ENCODE results near the gene ACY1. TPM values are rescaled to one million over a fixed set of nuclear protein-coding genes. Genes with fewer than 3 reads are reported as not detected.

Gene ACY1
- polyA plus RNA-seq, 1 donor (not counting 4 experiments of a cell fraction or from before 2014, with no cell fraction given): 71.8 TPM

- no peak for TF ChIP-seq EZH2 (IDR thresholded peaks at IDR 0.05; ENCODE audit: low read length)
- TF ChIP-seq CTCF (optimal IDR thresholded peaks at IDR 0.05 in 1 of 3, IDR thresholded peaks at IDR 0.05 in 1 of 3, conservative IDR thresholded peaks at IDR 0.05 in 1 of 3; ENCODE audit: extremely low read depth in 1 of 3, insufficient read depth in 2 of 3, low read length in 3 of 3): no peak
- no peaks in the 10 kb centered on the region for H3K9me3 ChIP-seq (ENCODE audit: control insufficient read depth, low read depth, low read length)
- no peaks in the 10 kb centered on the region for H3K9me1 ChIP-seq (ENCODE audit: control insufficient read depth, extremely low read depth, insufficient read depth, low read length)
- peak overlapping the region; percentile 65 for H3K9ac ChIP-seq (ENCODE audit: control insufficient read depth, extremely low read depth, insufficient read depth, low read length)
- dilution Hi-C loops (cut with MboI; ENCODE audit: extremely low pct_ligation_motif_present, low sequenced_read_pairs): no loop called here
- H2AFZ ChIP-seq (ENCODE audit: control insufficient read depth, low read length): no peak overlapping the region
- H4K20me1 ChIP-seq (ENCODE audit: control insufficient read depth, extremely low read depth, insufficient read depth, low read length): no peaks in the 10 kb centered on the region
- DNase-seq (ENCODE audit: low read depth, low spot score) (no peak), FAIRE-seq (no peak)
- peaks cover 0 to 1% of the 10 kb centered on the region in 2 experiments for H3K36me3 ChIP-seq (ENCODE audit: control insufficient read depth in 2 of 2, extremely low read depth in 1 of 2, insufficient read depth in 2 of 2, low read length in 2 of 2)
- peak overlapping the region; percentile 95 for H3K4me2 ChIP-seq (ENCODE audit: control insufficient read depth, extremely low read depth, insufficient read depth, low read depth, low read length)
- H3K27me3 ChIP-seq (ENCODE audit: control insufficient read depth, extremely low read depth, insufficient read depth, low read length): no peaks in the 10 kb centered on the region
- no peak overlapping the region for H3K27ac ChIP-seq (ENCODE audit: control insufficient read depth, insufficient read depth, low read length)
- peak overlapping the region; percentile 45 to 77 (median 61) for H3K4me3 ChIP-seq (ENCODE audit: control insufficient read depth in 2 of 3, extremely low read depth in 1 of 3, insufficient read depth in 2 of 3, low read depth in 1 of 3, low read length in 3 of 3)
- H3K4me1 ChIP-seq (ENCODE audit: control insufficient read depth, extremely low read depth, insufficient read depth, low read length): peaks cover 18% of the 10 kb centered on the region
- H3K79me2 ChIP-seq (ENCODE audit: control insufficient read depth, insufficient read depth, low read length): no peaks in the 10 kb centered on the region
These were observed 15.1 kb upstream of the ACY1 start for GRCh38 chr3:51968170-51968775.

GRCh38 chr3:51968883-51969678 is 14.3 kb upstream of the ACY1 start:
- dilution Hi-C loops (cut with MboI; ENCODE audit: extremely low pct_ligation_motif_present, low sequenced_read_pairs): no loop called here
- Histone ChIP-seq H2AFZ (ENCODE audit: control insufficient read depth, low read length) (no peak overlapping the region), H3K4me3 (ENCODE audit: control insufficient read depth in 2 of 3, extremely low read depth in 1 of 3, insufficient read depth in 2 of 3, low read depth in 1 of 3, low read length in 3 of 3) (no peak overlapping the region), H4K20me1 (ENCODE audit: control insufficient read depth, extremely low read depth, insufficient read depth, low read length) (no peaks in the 10 kb centered on the region), H3K36me3 (ENCODE audit: control insufficient read depth in 2 of 2, extremely low read depth in 1 of 2, insufficient read depth in 2 of 2, low read length in 2 of 2) (peaks cover 0 to 1% of the 10 kb centered on the region in 2 experiments), H3K9ac (ENCODE audit: control insufficient read depth, extremely low read depth, insufficient read depth, low read length) (no peak overlapping the region), H3K4me2 (ENCODE audit: control insufficient read depth, extremely low read depth, insufficient read depth, low read depth, low read length) (no peak overlapping the region), H3K79me2 (ENCODE audit: control insufficient read depth, insufficient read depth, low read length) (peaks cover 4% of the 10 kb centered on the region), H3K9me3 (ENCODE audit: control insufficient read depth, low read depth, low read length) (no peaks in the 10 kb centered on the region), H3K9me1 (ENCODE audit: control insufficient read depth, extremely low read depth, insufficient read depth, low read length) (no peaks in the 10 kb centered on the region), H3K27ac (ENCODE audit: control insufficient read depth, insufficient read depth, low read length) (no peak overlapping the region), H3K27me3 (ENCODE audit: control insufficient read depth, extremely low read depth, insufficient read depth, low read length) (no peaks in the 10 kb centered on the region), H3K4me1 (ENCODE audit: control insufficient read depth, extremely low read depth, insufficient read depth, low read length) (peaks cover 20% of the 10 kb centered on the region)
- FAIRE-seq: peak; percentile 44
- no peak for TF ChIP-seq CTCF (optimal IDR thresholded peaks at IDR 0.05 in 1 of 3, IDR thresholded peaks at IDR 0.05 in 1 of 3, conservative IDR thresholded peaks at IDR 0.05 in 1 of 3; ENCODE audit: extremely low read depth in 1 of 3, insufficient read depth in 2 of 3, low read length in 3 of 3)
- TF ChIP-seq EZH2 (IDR thresholded peaks at IDR 0.05; ENCODE audit: low read length): no peak
- DNase-seq (ENCODE audit: low read depth, low spot score): no peak
